Heart left ventricle (tissue), 16 donors: ENCODE data around the gene CENPP. TPM values are rescaled to one million over a fixed set of nuclear protein-coding genes. Genes with fewer than 3 reads are reported as not detected.

Experiments
- ATAC-seq, 4 donors: fragments of 200-7000 bp; cut with Tn5 transposase; one replicate each; pipeline ENCODE4 v1.9.1; 2020 to 2022; ENCODE audit warnings: moderate library complexity in 4 of 4, mild to moderate bottlenecking in 3 of 4, moderate number of reproducible peaks in 1 of 4
- DNase-seq, 5 donors: peaks; one replicate each; pipeline ENCODE4 v3.0.0-alpha.2; 2020
- H3K27ac ChIP-seq, 12 donors: fragments of 200-600 bp; sonication (generic) in 4 of 12; one replicate each; pipeline versions ENCODE4 v1.5.0 to v1.8.0; 2016 to 2022; ENCODE audit warnings: mild to moderate bottlenecking in 2 of 12
- H3K27me3 ChIP-seq, 9 donors: fragments of 200-600 bp; sonication (generic) in 2 of 9; one replicate each; pipeline versions ENCODE4 v1.5.1 to v1.8.0; 2016 to 2022; ENCODE audit warnings: mild to moderate bottlenecking in 3 of 9
- H3K36me3 ChIP-seq, 9 donors: fragments of 200-600 bp; sonication (generic) in 2 of 9; one replicate each; pipeline versions ENCODE4 v1.5.0 to v1.8.0; 2018 to 2022; ENCODE audit warnings: mild to moderate bottlenecking in 2 of 9
- H3K4me1 ChIP-seq, 12 donors: fragments of 200-600 bp; sonication (generic) in 4 of 12; one replicate each; pipeline versions ENCODE4 v1.5.0 to v1.8.0; 2016 to 2022; ENCODE audit warnings: mild to moderate bottlenecking in 3 of 12
- H3K4me3 ChIP-seq, 12 donors: fragments of 200-600 bp; sonication (generic) in 4 of 12; one replicate each; pipeline versions ENCODE4 v1.5.0 to v1.8.0; 2017 to 2022; ENCODE audit warnings: mild to moderate bottlenecking in 9 of 12, moderate library complexity in 4 of 12
- H3K9me3 ChIP-seq, 12 donors: fragments of 200-600 bp; sonication (generic) in 4 of 12; one replicate each; pipeline versions ENCODE4 v1.5.0 to v1.8.0; 2016 to 2022; ENCODE audit warnings: mild to moderate bottlenecking in 1 of 12
- CTCF ChIP-seq, 12 donors: fragments of 200-600 bp; sonication (generic) in 4 of 12; IDR thresholded peaks; one replicate each; pipeline versions ENCODE4 v1.5.0 to v1.8.0; 2018 to 2022; ENCODE audit warnings: antibody characterized with exemption in 12 of 12, mild to moderate bottlenecking in 5 of 12
- POLR2A ChIP-seq, 2 donors: fragments of 450-650 bp; IDR thresholded peaks; one replicate each; pipeline ENCODE4 v1.6.1; 2017; ENCODE audit warnings: antibody characterized with exemption in 2 of 2, mild to moderate bottlenecking in 2 of 2, moderate library complexity in 2 of 2
- WGBS, 4 donors: extraction: QIAGEN DNeasy Blood & Tissue Kit in 2 of 4; methylation state at CpG; one replicate each; pipeline versions ENCODE4 v1.1.5 to v1.1.7; 2013 to 2018; 5-methylcytosine and 5-hydroxymethylcytosine counted together
- intact Hi-C, 10 donors: fragments of 100-400 bp; cut with DNase I; formaldehyde crosslinking; loops; one replicate each; pipeline versions ENCODE4 v1.11.1 to v1.14.2; 2022
- polyA plus RNA-seq, 2 donors: library from polyadenylated mRNA; stranded (reverse); fragments of 200-250 nt; gene quantifications; one replicate each; pipeline ENCODE4 v1.2.3, GENCODE V29; 2013
- total RNA-seq, 9 donors: library from RNA; depleted of rRNA in 2 of 9; stranded (reverse); fragments of >200 nt in 2 of 9; fragmentation: NEBNext Ultra II Directional in 3 of 9; extraction: Animal tissue kit (Norgen Biotek cat#: 25700) in 3 of 9; gene quantifications; one replicate each; pipeline versions ENCODE4 v1.1.0 to v1.2.4, GENCODE V29; 2016 to 2023
- donor health status: ischemic (EF 13 %, LVEDD 7.1; RV severe dilation, severe dysfunction).
- donor health status: healthy with polysubstance abuse.
- donor health status: DM: no; HTN: yes; CAD: no.
- donor health status: DM: no; HTN: no; CAD: no.
- donor health status: ischemic (EF 25% LVEDD 6.9; RV normal size, moderate dysfunction).
- donor health status: ischemic (EF 25% LVEDD 5.7; RV mildly dilated, moderate dysfunction).
- donor health status: healthy.
- donor health status: DM: yes; HTN: yes; CAD: no.
- donor health status: ischemic (EF 35%, LVEDD 5.7; RV mildly dilated, moderate dysfunction).
- donor health status: nonischemic (EF 11% LVEDD 7.7; RV severe dilation, severe dysfunction).
- donor health status: DM: yes; HTN: yes; CAD: no.
- donor health status: PGD.
- donor health status: ischemic (EF 29% LVEDD 5.4; RV normal size, mild dysfunction).
- donor health status: nonischemic (EF 23%, LVEDD 6.1; RV moderate dilation, normal function).

Gene CENPP
- total and polyA plus RNA-seq, 11 donors, result 1.1 to 5.8 (median 2.4) TPM

- TF ChIP-seq CTCF (IDR thresholded peaks at IDR 0.05) (no peak), POLR2A (IDR thresholded peaks at IDR 0.05) (no peak)
- Histone ChIP-seq H3K4me1 (peaks cover 0 to 7% (median 0%) of the 10 kb centered on the region in 12 donors), H3K27me3 (no peaks in the 10 kb centered on the region), H3K27ac (no peak overlapping the region), H3K9me3 (peaks cover 0 to 12% (median 0%) of the 10 kb centered on the region in 12 donors), H3K36me3 (peaks cover 3 to 100% (median 93%) of the 10 kb centered on the region in 9 donors), H3K4me3 (no peak overlapping the region)
- intact Hi-C loops, result no loop called here
- 96 to 100% (median 98%) methylated on average over 4 of the region's 4 CpGs for WGBS, 4 donors
- no peak for DNase-seq
- no peak for ATAC-seq
These were observed 319.3 kb downstream of the CENPP start for GRCh38 chr9:92645041-92645440.

GRCh38 chr9:92647671-92648473, 322.1 kb downstream of the CENPP start:
- intact Hi-C loops, result no loop called here
- 81 to 87% (median 84%) methylated on average over 11 of the region's 11 CpGs for WGBS, 4 donors
- Histone ChIP-seq H3K4me1 (peaks cover 0 to 13% (median 2%) of the 10 kb centered on the region in 12 donors), H3K27ac (no peak overlapping the region), H3K36me3 (peaks cover under 1 to 97% (median 75%) of the 10 kb centered on the region in 9 donors), H3K9me3 (peaks cover 0 to 12% (median 0%) of the 10 kb centered on the region in 12 donors), H3K27me3 (no peaks in the 10 kb centered on the region), H3K4me3 (no peak overlapping the region)
- peak in 2 of 5 donors; percentile 2 to 3 for DNase-seq
- no peak for TF ChIP-seq POLR2A (IDR thresholded peaks at IDR 0.05)
- TF ChIP-seq CTCF (IDR thresholded peaks at IDR 0.05), result no peak
- no peak for ATAC-seq

GRCh38 chr9:92648474-92648971, 322.8 kb downstream of the CENPP start:
- peaks cover 0 to 97% (median 69%) of the 10 kb centered on the region in 9 donors for H3K36me3 ChIP-seq
- TF ChIP-seq CTCF (IDR thresholded peaks at IDR 0.05) (no peak), POLR2A (IDR thresholded peaks at IDR 0.05) (no peak)
- H3K4me3 ChIP-seq, result no peak overlapping the region
- ATAC-seq (no peak), DNase-seq (peak in 2 of 5 donors; percentile 3 to 47)
- no peaks in the 10 kb centered on the region for H3K27me3 ChIP-seq
- 53 to 75% (median 59%) methylated on average over 5 to 6 of the region's 6 CpGs for WGBS, 4 donors
- peaks cover 0 to 12% (median 0%) of the 10 kb centered on the region in 12 donors for H3K9me3 ChIP-seq
- no peak overlapping the region for H3K27ac ChIP-seq
- intact Hi-C loops, result no loop called here
- H3K4me1 ChIP-seq, result peaks cover 0 to 13% (median 2%) of the 10 kb centered on the region in 12 donors

GRCh38 chr9:92649007-92649406, 323.3 kb downstream of the CENPP start:
- H3K4me1 ChIP-seq, result peaks cover 0 to 13% (median 2%) of the 10 kb centered on the region in 12 donors
- TF ChIP-seq CTCF (IDR thresholded peaks at IDR 0.05), result no peak
- no peak for TF ChIP-seq POLR2A (IDR thresholded peaks at IDR 0.05)
- DNase-seq (peak in 1 of 5 donors; percentile 2), ATAC-seq (no peak)
- H3K36me3 ChIP-seq, result peaks cover 0 to 95% (median 64%) of the 10 kb centered on the region in 9 donors
- no peaks in the 10 kb centered on the region for H3K27me3 ChIP-seq
- peaks cover 0 to 12% (median 0%) of the 10 kb centered on the region in 12 donors for H3K9me3 ChIP-seq
- no peak overlapping the region for H3K27ac ChIP-seq
- intact Hi-C loops, result no loop called here
- no peak overlapping the region for H3K4me3 ChIP-seq
- 92 to 100% (median 95%) methylated on average over 2 to 5 of the region's 5 CpGs for WGBS, 4 donors
